ENCODE results near the gene ADRA2C.
A peak's percentile ranks its signal among the peaks of the same experiment; 100 is the strongest.

The ADRA2C gene

GRCh38 chr4:3756343-3757059 lies 9.7 kb upstream of the ADRA2C start:
- peaks cover 2% of the 10 kb centered on the region for H3K36me3 Mint-ChIP-seq (ENCODE audit: insufficient read depth)
- H3K4me3 Mint-ChIP-seq: no peak overlapping the region
- H3K27ac Mint-ChIP-seq: no peak overlapping the region
- H3K27me3 Mint-ChIP-seq: peaks cover 26 to 72% of the 10 kb centered on the region in 2 donors
- peaks cover 0 to 2% of the 10 kb centered on the region in 2 donors for H3K9me3 Mint-ChIP-seq
- no peaks in the 10 kb centered on the region for H3K4me1 Mint-ChIP-seq (ENCODE audit: low read depth in 2 of 2)
- no peak for DNase-seq
- no peak for ATAC-seq (replicated peaks)

- H3K27ac Mint-ChIP-seq: no peak overlapping the region
- H3K4me3 Mint-ChIP-seq: no peak overlapping the region
- peaks cover 19 to 67% of the 10 kb centered on the region in 2 donors for H3K27me3 Mint-ChIP-seq
- DNase-seq (no peak), ATAC-seq (replicated peaks) (no peak)
- no peaks in the 10 kb centered on the region for H3K4me1 Mint-ChIP-seq (ENCODE audit: low read depth in 2 of 2)
- H3K9me3 Mint-ChIP-seq: peaks cover 0 to 2% of the 10 kb centered on the region in 2 donors
- H3K36me3 Mint-ChIP-seq (ENCODE audit: insufficient read depth): peaks cover 2% of the 10 kb centered on the region
Observed at GRCh38 chr4:3759236-3759635, 6.9 kb upstream of the ADRA2C start.

GRCh38 chr4:3760346-3760745 lies 5.8 kb upstream of the ADRA2C start:
- ATAC-seq (replicated peaks): no peak
- no peak overlapping the region for H3K4me3 Mint-ChIP-seq
- peaks cover 0 to 2% of the 10 kb centered on the region in 2 donors for H3K9me3 Mint-ChIP-seq
- peaks cover 13 to 62% of the 10 kb centered on the region in 2 donors for H3K27me3 Mint-ChIP-seq
- no peaks in the 10 kb centered on the region for H3K4me1 Mint-ChIP-seq (ENCODE audit: low read depth in 2 of 2)
- peaks cover 2% of the 10 kb centered on the region for H3K36me3 Mint-ChIP-seq (ENCODE audit: insufficient read depth)
- DNase-seq: no peak
- no peak overlapping the region for H3K27ac Mint-ChIP-seq

- Mint-ChIP-seq H3K9me3 (peaks cover 0 to 2% of the 10 kb centered on the region in 2 donors), H3K27me3 (peaks cover 9 to 57% of the 10 kb centered on the region in 2 donors), H3K36me3 (ENCODE audit: insufficient read depth) (peaks cover 2% of the 10 kb centered on the region), H3K4me3 (no peak overlapping the region), H3K4me1 (ENCODE audit: low read depth in 2 of 2) (no peaks in the 10 kb centered on the region), H3K27ac (no peak overlapping the region)
- no peak for ATAC-seq (replicated peaks)
- DNase-seq: no peak
Observed at GRCh38 chr4:3760841-3761240, 5.3 kb upstream of the ADRA2C start.

- H3K9me3 Mint-ChIP-seq: no peaks in the 10 kb centered on the region
- H3K36me3 Mint-ChIP-seq (ENCODE audit: insufficient read depth): no peaks in the 10 kb centered on the region
- ATAC-seq (replicated peaks) (no peak), DNase-seq (no peak)
- peaks cover 9 to 53% of the 10 kb centered on the region in 2 donors for H3K27me3 Mint-ChIP-seq
- H3K4me3 Mint-ChIP-seq: no peak overlapping the region
- no peak overlapping the region for H3K27ac Mint-ChIP-seq
- H3K4me1 Mint-ChIP-seq (ENCODE audit: low read depth in 2 of 2): peaks cover 0 to 4% of the 10 kb centered on the region in 2 donors
Observed at GRCh38 chr4:3762264-3762663, 3.9 kb upstream of the ADRA2C start.

GRCh38 chr4:3762753-3763549 lies 3.2 kb upstream of the ADRA2C start:
- no peak overlapping the region for H3K27ac Mint-ChIP-seq
- H3K36me3 Mint-ChIP-seq (ENCODE audit: insufficient read depth): no peaks in the 10 kb centered on the region
- H3K4me1 Mint-ChIP-seq (ENCODE audit: low read depth in 2 of 2): peaks cover 4 to 6% of the 10 kb centered on the region in 2 donors
- ATAC-seq (replicated peaks) (no peak), DNase-seq (no peak)
- H3K27me3 Mint-ChIP-seq: peaks cover 14 to 56% of the 10 kb centered on the region in 2 donors
- no peak overlapping the region for H3K4me3 Mint-ChIP-seq
- H3K9me3 Mint-ChIP-seq: no peaks in the 10 kb centered on the region

- Mint-ChIP-seq H3K4me3 (peak overlapping the region in 1 of 2 donors; percentile 18), H3K27me3 (peaks cover 15 to 62% of the 10 kb centered on the region in 2 donors), H3K27ac (no peak overlapping the region), H3K4me1 (ENCODE audit: low read depth in 2 of 2) (peaks cover 4 to 6% of the 10 kb centered on the region in 2 donors), H3K9me3 (no peaks in the 10 kb centered on the region), H3K36me3 (ENCODE audit: insufficient read depth) (no peaks in the 10 kb centered on the region)
- no peak for ATAC-seq (replicated peaks)
- DNase-seq: no peak
Observed at GRCh38 chr4:3765271-3766035, 732 bp upstream of the ADRA2C start.

GRCh38 chr4:3766785-3767569 lies 792 bp downstream of the ADRA2C start:
- ATAC-seq (replicated peaks) (no peak), DNase-seq (no peak)
- H3K27ac Mint-ChIP-seq: no peak overlapping the region
- no peaks in the 10 kb centered on the region for H3K36me3 Mint-ChIP-seq (ENCODE audit: insufficient read depth)
- peaks cover 4 to 7% of the 10 kb centered on the region in 2 donors for H3K4me1 Mint-ChIP-seq (ENCODE audit: low read depth in 2 of 2)
- peak overlapping the region; percentile 53 to 59 for H3K4me3 Mint-ChIP-seq
- peaks cover 22 to 77% of the 10 kb centered on the region in 2 donors for H3K27me3 Mint-ChIP-seq
- H3K9me3 Mint-ChIP-seq: no peaks in the 10 kb centered on the region

- H3K9me3 Mint-ChIP-seq: no peaks in the 10 kb centered on the region
- H3K4me1 Mint-ChIP-seq (ENCODE audit: low read depth in 2 of 2): peaks cover 4 to 7% of the 10 kb centered on the region in 2 donors
- H3K4me3 Mint-ChIP-seq: peak overlapping the region; percentile 55 to 61
- H3K36me3 Mint-ChIP-seq (ENCODE audit: insufficient read depth): no peaks in the 10 kb centered on the region
- no peak overlapping the region for H3K27ac Mint-ChIP-seq
- no peak for ATAC-seq (replicated peaks)
- DNase-seq: no peak
- H3K27me3 Mint-ChIP-seq: peaks cover 22 to 84% of the 10 kb centered on the region in 2 donors
Observed at GRCh38 chr4:3767570-3768288, 1.5 kb downstream of the ADRA2C start.

GRCh38 chr4:3768842-3769641 lies 2.9 kb downstream of the ADRA2C start:
- Mint-ChIP-seq H3K36me3 (ENCODE audit: insufficient read depth) (no peaks in the 10 kb centered on the region), H3K27ac (no peak overlapping the region), H3K4me1 (ENCODE audit: low read depth in 2 of 2) (peaks cover 4 to 7% of the 10 kb centered on the region in 2 donors), H3K9me3 (no peaks in the 10 kb centered on the region), H3K4me3 (no peak overlapping the region), H3K27me3 (peaks cover 18 to 82% of the 10 kb centered on the region in 2 donors)
- DNase-seq (no peak), ATAC-seq (replicated peaks) (no peak)

- Mint-ChIP-seq H3K4me1 (ENCODE audit: low read depth in 2 of 2) (peaks cover 4 to 7% of the 10 kb centered on the region in 2 donors), H3K4me3 (no peak overlapping the region), H3K27me3 (peaks cover 18 to 76% of the 10 kb centered on the region in 2 donors), H3K36me3 (ENCODE audit: insufficient read depth) (no peaks in the 10 kb centered on the region), H3K27ac (no peak overlapping the region), H3K9me3 (no peaks in the 10 kb centered on the region)
- DNase-seq (no peak), ATAC-seq (replicated peaks) (no peak)
Observed at GRCh38 chr4:3769642-3770184, 3.5 kb downstream of the ADRA2C start.
